Measurements from ENCODE around the gene HCLS1.

Gene HCLS1

GRCh38 chr3:121667333-121667732 is 6.6 kb upstream of the HCLS1 start:
- Mint-ChIP-seq H3K27ac (no peak overlapping the region), H3K36me3 (ENCODE audit: low read depth) (peaks cover 51% of the 10 kb centered on the region), H3K9me3 (no peaks in the 10 kb centered on the region)

GRCh38 chr3:121665488-121665887 is 4.8 kb upstream of the HCLS1 start:
- Mint-ChIP-seq H3K4me3 (no peak overlapping the region), H3K27me3 (no peaks in the 10 kb centered on the region), H3K27ac (no peak overlapping the region), H3K4me1 (ENCODE audit: low read depth) (peaks cover 11% of the 10 kb centered on the region), H3K36me3 (ENCODE audit: low read depth) (peaks cover 46% of the 10 kb centered on the region), H3K9me3 (no peaks in the 10 kb centered on the region)

More at GRCh38 chr3:121667333-121667732, 6.6 kb upstream of the HCLS1 start:
- no peaks in the 10 kb centered on the region for H3K27me3 Mint-ChIP-seq
- H3K4me3 Mint-ChIP-seq, result no peak overlapping the region
- no peaks in the 10 kb centered on the region for H3K4me1 Mint-ChIP-seq (ENCODE audit: low read depth)

- Mint-ChIP-seq H3K4me1 (ENCODE audit: low read depth) (peaks cover 31% of the 10 kb centered on the region), H3K36me3 (ENCODE audit: low read depth) (peaks cover 55% of the 10 kb centered on the region), H3K9me3 (no peaks in the 10 kb centered on the region), H3K27me3 (no peaks in the 10 kb centered on the region), H3K27ac (no peak overlapping the region), H3K4me3 (no peak overlapping the region)
Observed at GRCh38 chr3:121663171-121663847, 2.6 kb upstream of the HCLS1 start.

GRCh38 chr3:121662742-121663141 is 2.0 kb upstream of the HCLS1 start:
- Mint-ChIP-seq H3K27ac (no peak overlapping the region), H3K27me3 (no peaks in the 10 kb centered on the region), H3K4me3 (no peak overlapping the region), H3K4me1 (ENCODE audit: low read depth) (peaks cover 37% of the 10 kb centered on the region), H3K9me3 (no peaks in the 10 kb centered on the region), H3K36me3 (ENCODE audit: low read depth) (peaks cover 61% of the 10 kb centered on the region)

- Mint-ChIP-seq H3K36me3 (ENCODE audit: low read depth) (peaks cover 62% of the 10 kb centered on the region), H3K4me3 (peak overlapping the region; percentile 95), H3K4me1 (ENCODE audit: low read depth) (peaks cover 51% of the 10 kb centered on the region), H3K27ac (peak overlapping the region; percentile 97), H3K27me3 (no peaks in the 10 kb centered on the region), H3K9me3 (no peaks in the 10 kb centered on the region)
Observed at GRCh38 chr3:121661376-121661775, 673 bp upstream of the HCLS1 start.

- peaks cover 54% of the 10 kb centered on the region for H3K36me3 Mint-ChIP-seq (ENCODE audit: low read depth)
- H3K4me1 Mint-ChIP-seq (ENCODE audit: low read depth), result peaks cover 65% of the 10 kb centered on the region
- H3K4me3 Mint-ChIP-seq, result peak overlapping the region; percentile 95
- no peaks in the 10 kb centered on the region for H3K27me3 Mint-ChIP-seq
- H3K9me3 Mint-ChIP-seq, result no peaks in the 10 kb centered on the region
- H3K27ac Mint-ChIP-seq, result peak overlapping the region; percentile 97
Observed at GRCh38 chr3:121659586-121659985, 1.1 kb downstream of the HCLS1 start.

- Mint-ChIP-seq H3K9me3 (no peaks in the 10 kb centered on the region), H3K27me3 (no peaks in the 10 kb centered on the region), H3K36me3 (ENCODE audit: low read depth) (peaks cover 54% of the 10 kb centered on the region), H3K4me3 (peak overlapping the region; percentile 95), H3K27ac (peak overlapping the region; percentile 97), H3K4me1 (ENCODE audit: low read depth) (peaks cover 72% of the 10 kb centered on the region)
Observed at GRCh38 chr3:121658716-121659435, 1.8 kb downstream of the HCLS1 start.

- Mint-ChIP-seq H3K9me3 (no peaks in the 10 kb centered on the region), H3K27me3 (no peaks in the 10 kb centered on the region), H3K4me1 (ENCODE audit: low read depth) (peaks cover 91% of the 10 kb centered on the region), H3K36me3 (ENCODE audit: low read depth) (peaks cover 77% of the 10 kb centered on the region), H3K27ac (peak overlapping the region; percentile 83), H3K4me3 (peak overlapping the region; percentile 52)
Observed at GRCh38 chr3:121654493-121655385, 6.0 kb downstream of the HCLS1 start.

- Mint-ChIP-seq H3K9me3 (no peaks in the 10 kb centered on the region), H3K4me1 (ENCODE audit: low read depth) (peaks cover 69% of the 10 kb centered on the region), H3K27ac (no peak overlapping the region), H3K4me3 (no peak overlapping the region), H3K36me3 (ENCODE audit: low read depth) (peaks cover 65% of the 10 kb centered on the region), H3K27me3 (no peaks in the 10 kb centered on the region)
Observed at GRCh38 chr3:121651684-121652083, 9.0 kb downstream of the HCLS1 start.

GRCh38 chr3:121649645-121650044 is 11.1 kb downstream of the HCLS1 start:
- H3K27me3 Mint-ChIP-seq, result no peaks in the 10 kb centered on the region
- no peaks in the 10 kb centered on the region for H3K9me3 Mint-ChIP-seq
- H3K4me3 Mint-ChIP-seq, result no peak overlapping the region
- H3K27ac Mint-ChIP-seq, result no peak overlapping the region
- H3K36me3 Mint-ChIP-seq (ENCODE audit: low read depth), result peaks cover 64% of the 10 kb centered on the region
- H3K4me1 Mint-ChIP-seq (ENCODE audit: low read depth), result peaks cover 52% of the 10 kb centered on the region

- Mint-ChIP-seq H3K4me3 (no peak overlapping the region), H3K36me3 (ENCODE audit: low read depth) (peaks cover 64% of the 10 kb centered on the region), H3K27me3 (no peaks in the 10 kb centered on the region), H3K9me3 (no peaks in the 10 kb centered on the region), H3K4me1 (ENCODE audit: low read depth) (peaks cover 40% of the 10 kb centered on the region), H3K27ac (no peak overlapping the region)
Observed at GRCh38 chr3:121648219-121648958, 12.3 kb downstream of the HCLS1 start.

- H3K4me3 Mint-ChIP-seq, result no peak overlapping the region
- no peak overlapping the region for H3K27ac Mint-ChIP-seq
- peaks cover 62% of the 10 kb centered on the region for H3K36me3 Mint-ChIP-seq (ENCODE audit: low read depth)
- no peaks in the 10 kb centered on the region for H3K9me3 Mint-ChIP-seq
- peaks cover 27% of the 10 kb centered on the region for H3K4me1 Mint-ChIP-seq (ENCODE audit: low read depth)
- H3K27me3 Mint-ChIP-seq, result no peaks in the 10 kb centered on the region
Observed at GRCh38 chr3:121645054-121645453, 15.6 kb downstream of the HCLS1 start.

GRCh38 chr3:121642601-121643314 is 17.9 kb downstream of the HCLS1 start:
- no peaks in the 10 kb centered on the region for H3K9me3 Mint-ChIP-seq
- peaks cover 75% of the 10 kb centered on the region for H3K36me3 Mint-ChIP-seq (ENCODE audit: low read depth)
- no peak overlapping the region for H3K4me3 Mint-ChIP-seq
- peaks cover 24% of the 10 kb centered on the region for H3K4me1 Mint-ChIP-seq (ENCODE audit: low read depth)
- H3K27ac Mint-ChIP-seq, result no peak overlapping the region
- H3K27me3 Mint-ChIP-seq, result no peaks in the 10 kb centered on the region

- Mint-ChIP-seq H3K9me3 (no peaks in the 10 kb centered on the region), H3K27me3 (no peaks in the 10 kb centered on the region), H3K27ac (peak overlapping the region; percentile 90)
Observed at GRCh38 chr3:121641127-121641526, 19.6 kb downstream of the HCLS1 start.

More at GRCh38 chr3:121641127-121641526, 19.6 kb downstream of the HCLS1 start:
- peaks cover 29% of the 10 kb centered on the region for H3K4me1 Mint-ChIP-seq (ENCODE audit: low read depth)
- no peak overlapping the region for H3K4me3 Mint-ChIP-seq
- H3K36me3 Mint-ChIP-seq (ENCODE audit: low read depth), result peaks cover 81% of the 10 kb centered on the region
